CD4-positive, alpha-beta T cell treated with Interleukin-10 for 1 hour (primary cell): Measurements from ENCODE around the gene RNF148.

ENCODE experiments used
- DNase-seq: peaks from one replicate; pipeline ENCODE4 v3.0.0-alpha.2; 2020

The RNF148 gene

GRCh38 chr7:122702872-122703510 lies at the start of gene RNF148:
RNF148 (minus strand) TSS chr7:122702922; CDS start chr7:122702750, 172 bp downstream.
- no peak for DNase-seq

GRCh38 chr7:122750389-122750788 lies 47.7 kb upstream of the RNF148 start:
- DNase-seq = no peak

GRCh38 chr7:122748195-122748594 lies 45.5 kb upstream of the RNF148 start:
- no peak for DNase-seq

GRCh38 chr7:122746948-122747347 lies 44.2 kb upstream of the RNF148 start:
- no peak for DNase-seq

- DNase-seq = no peak
Measured at GRCh38 chr7:122743211-122743610, 40.5 kb upstream of the RNF148 start.

GRCh38 chr7:122738947-122739346 lies 36.2 kb upstream of the RNF148 start:
- no peak for DNase-seq

- no peak for DNase-seq
Measured at GRCh38 chr7:122736183-122736582, 33.5 kb upstream of the RNF148 start.

GRCh38 chr7:122727759-122728158 lies 25.0 kb upstream of the RNF148 start:
- no peak for DNase-seq

GRCh38 chr7:122727354-122727753 lies 24.6 kb upstream of the RNF148 start:
- no peak for DNase-seq

- no peak for DNase-seq
Measured at GRCh38 chr7:122726881-122727280, 24.2 kb upstream of the RNF148 start.

GRCh38 chr7:122724366-122724765 lies 21.6 kb upstream of the RNF148 start:
- no peak for DNase-seq

- DNase-seq = no peak
Measured at GRCh38 chr7:122719010-122719578, 16.4 kb upstream of the RNF148 start.

- DNase-seq = no peak
Measured at GRCh38 chr7:122717356-122718089, 14.8 kb upstream of the RNF148 start.

- DNase-seq = no peak
Measured at GRCh38 chr7:122715183-122715582, 12.5 kb upstream of the RNF148 start.

GRCh38 chr7:122710916-122711315 lies 8.2 kb upstream of the RNF148 start:
- no peak for DNase-seq

- DNase-seq = no peak
Measured at GRCh38 chr7:122709930-122710646, 7.4 kb upstream of the RNF148 start.

GRCh38 chr7:122706836-122707235 lies 4.1 kb upstream of the RNF148 start:
- no peak for DNase-seq

- no peak for DNase-seq
Measured at GRCh38 chr7:122699017-122699416, 3.7 kb downstream of the RNF148 start, which contains the start of gene RNF133. RNF133 (minus strand) TSS chr7:122699117; CDS start chr7:122698918, 199 bp downstream.

GRCh38 chr7:122695816-122696215 lies 6.9 kb downstream of the RNF148 start:
- DNase-seq = no peak

- DNase-seq = no peak
Measured at GRCh38 chr7:122694697-122695096, 8.0 kb downstream of the RNF148 start.

GRCh38 chr7:122692769-122693309 lies 9.9 kb downstream of the RNF148 start:
- DNase-seq = no peak

- no peak for DNase-seq
Measured at GRCh38 chr7:122691569-122692235, 11.0 kb downstream of the RNF148 start.
